Endothelial cell of umbilical vein (primary cell): Measurements from ENCODE around the gene KAZN. TPM values are rescaled to one million over a fixed set of nuclear protein-coding genes. Genes with fewer than 3 reads are reported as not detected.
"Not testable (repeated sequence)": the region's sequence is repeated elsewhere in the genome, so short reads cannot be mapped to it uniquely, and the experiment has no call there.

ENCODE experiments used
- BruUV-seq: library from RNA; stranded (reverse); fragments of 400-500 nt; replicated peaks from 2 replicates; lab custom pipeline; 2021; lab: Mats Ljungman, UMichigan
- CTCF ChIA-PET: fragments of 300-600, 350-600 bp; sonication (Branson Sonifier 250); formaldehyde crosslinking; loops from one replicate; lab custom pipeline; 2021; ENCODE audit warnings: antibody characterized with exemption, inconsistent platforms; lab: Charles Lee
- POLR2A ChIA-PET: fragments of 300-600, 350-600 bp; sonication (Branson Sonifier 250); formaldehyde crosslinking; loops from one replicate; lab custom pipeline; 2021; ENCODE audit warnings: antibody characterized with exemption, inconsistent platforms; lab: Charles Lee
- DNase-seq: peaks from one replicate; pipeline ENCODE4 v3.0.0-alpha.2; 2011; ENCODE audit warnings: low read depth, low spot score
- FAIRE-seq: peaks from 2 replicates; lab custom pipeline; 2011; peaks lifted over from hg19 to GRCh38; lab: Jason Lieb, UNC
- H2AFZ ChIP-seq: 2 replicates; pipeline ENCODE4 v1.6.0; 2012; ENCODE audit warnings: low read depth, low read length, control low read depth, inconsistent platforms
- H3K27ac ChIP-seq: 2 replicates; pipeline ENCODE4 v1.5.1; 2011; ENCODE audit warnings: low read depth, mild to moderate bottlenecking, control low read depth, low read length, moderate library complexity; ENCODE audit not compliant: insufficient read depth
- H3K27me3 ChIP-seq, 2 experiments: 2 replicates each; pipeline versions ENCODE4 v1.6.0 to v1.6.1; 2011; ENCODE audit warnings: low read length in 2 of 2, mixed read lengths in 1 of 2; ENCODE audit not compliant: control insufficient read depth in 2 of 2, insufficient read depth in 2 of 2
- H3K36me3 ChIP-seq, 2 experiments: 2 replicates in 1 of 2; 3 replicates in 1 of 2; pipeline ENCODE4 v1.5.1; 2011; ENCODE audit warnings: low read length in 2 of 2, mild to moderate bottlenecking in 1 of 2, moderate library complexity in 1 of 2; ENCODE audit not compliant: control insufficient read depth in 2 of 2, insufficient read depth in 2 of 2; ENCODE audit errors: extremely low read depth in 1 of 2
- H3K4me1 ChIP-seq: 3 replicates; pipeline ENCODE4 v1.5.1; 2011; ENCODE audit warnings: mild to moderate bottlenecking, low read length; ENCODE audit not compliant: control insufficient read depth, insufficient read depth; ENCODE audit errors: extremely low read depth
- H3K4me2 ChIP-seq: 2 replicates; pipeline ENCODE4 v1.6.1; 2011; ENCODE audit warnings: low read length, control low read depth, mixed read lengths; ENCODE audit not compliant: insufficient read depth
- H3K4me3 ChIP-seq, 3 experiments: fragments of 200-600 bp in 1 of 3; sonication (generic), shearing (Covaris generic) in 1 of 3; replicated peaks in 1 of 3; 2 replicates each; pipeline ENCODE4 v1.5.1; 2011 to 2016; ENCODE audit warnings: control low read depth in 3 of 3, low read length in 3 of 3, mild to moderate bottlenecking in 2 of 3, inconsistent platforms in 1 of 3, low read depth in 1 of 3, moderate library complexity in 1 of 3; ENCODE audit not compliant: insufficient read depth in 1 of 3
- H3K79me2 ChIP-seq: 2 replicates; pipeline ENCODE4 v1.6.0; 2012; ENCODE audit warnings: low read length, inconsistent platforms; ENCODE audit not compliant: control insufficient read depth, insufficient read depth
- H3K9ac ChIP-seq: replicated peaks from 2 replicates; pipeline ENCODE3; 2011; ENCODE audit warnings: low read length, control low read depth; ENCODE audit not compliant: insufficient read depth; ENCODE audit errors: extremely low read depth
- H3K9me1 ChIP-seq: replicated peaks from 3 replicates; pipeline ENCODE4 v1.6.0; 2011; ENCODE audit warnings: mild to moderate bottlenecking, low read length; ENCODE audit not compliant: control insufficient read depth, insufficient read depth; ENCODE audit errors: extremely low read depth
- H3K9me3 ChIP-seq: replicated peaks from 2 replicates; pipeline ENCODE4 v1.5.1; 2012; ENCODE audit warnings: low read length, inconsistent platforms; ENCODE audit not compliant: control insufficient read depth, insufficient read depth
- H4K20me1 ChIP-seq: replicated peaks from 2 replicates; pipeline ENCODE3; 2011; ENCODE audit warnings: mild to moderate bottlenecking, low read length; ENCODE audit not compliant: control insufficient read depth, insufficient read depth; ENCODE audit errors: extremely low read depth
- EZH2 ChIP-seq: IDR thresholded peaks from 2 replicates; pipeline ENCODE4 v1.6.1; 2012; ENCODE audit warnings: borderline replicate concordance, low read depth, mild to moderate bottlenecking, moderate library complexity, low read length, inconsistent platforms; ENCODE audit not compliant: severe bottlenecking
- FOS ChIP-seq: IDR thresholded peaks from 2 replicates; pipeline ENCODE4 v1.6.1; 2011; ENCODE audit warnings: mild to moderate bottlenecking, low read length, moderate library complexity, borderline replicate concordance; ENCODE audit not compliant: insufficient read depth
- GATA2 ChIP-seq: IDR thresholded peaks from 2 replicates; pipeline ENCODE4 v1.7.0; 2011; ENCODE audit warnings: low read depth, mild to moderate bottlenecking, moderate library complexity, mixed read lengths, low read length; ENCODE audit not compliant: insufficient read length, insufficient read depth
- JUN ChIP-seq: IDR thresholded peaks from 2 replicates; pipeline ENCODE4 v1.6.1; 2011; ENCODE audit warnings: borderline replicate concordance, low read depth; ENCODE audit not compliant: insufficient read length, insufficient read depth
- MYC ChIP-seq: IDR thresholded peaks from one replicate; pipeline ENCODE4 v1.6.1; 2011; ENCODE audit warnings: mild to moderate bottlenecking, low read depth, low read length
- POLR2A ChIP-seq: IDR thresholded peaks from 2 replicates; pipeline ENCODE4 v1.6.1; 2012; ENCODE audit warnings: low read depth, mild to moderate bottlenecking, control low read depth, low read length
- POLR2AphosphoS5 ChIP-seq: IDR thresholded peaks from 2 replicates; pipeline ENCODE4 v1.6.1; 2012; ENCODE audit warnings: low read depth, mild to moderate bottlenecking, control low read depth, low read length, moderate library complexity; ENCODE audit not compliant: insufficient read depth
- dilution Hi-C: fragments of 300-500 bp; cut with MboI; formaldehyde crosslinking; loops from one replicate; pipeline ENCODE4 v1.15.0; 2019; ENCODE audit warnings: low sequenced_read_pairs; ENCODE audit not compliant: extremely low pct_ligation_motif_present
- intact Hi-C: fragments of 100-400 bp; cut with micrococcal nuclease; formaldehyde crosslinking; loops from one replicate; pipeline ENCODE4 v1.10.0; 2022
- polyA plus RNA-seq, 4 experiments: library from polyadenylated mRNA; depleted of rRNA in 3 of 4; stranded (reverse) in 3 of 4; unstranded in 1 of 4; fragments of >200 nt; gene quantifications; 2 replicates each; pipeline versions ENCODE4 v1.2.1 to v1.2.3, GENCODE V29; 2011 to 2012; ENCODE audit warnings: missing spikeins in 1 of 4
- total RNA-seq: library from RNA; stranded (reverse); gene quantifications from 2 replicates; pipeline ENCODE4 v1.2.3, GENCODE V29; 2021
- TF ChIP-seq, protein P1 (sequence below), 2 donors: IDR thresholded peaks; 1 replicate in 1 of 2; 2 replicates in 1 of 2; pipeline ENCODE4 v1.5.1; 2011; ENCODE audit warnings: low read length in 2 of 2, mild to moderate bottlenecking in 2 of 2, moderate library complexity in 2 of 2, control low read depth in 1 of 2, inconsistent platforms in 1 of 2, low read depth in 1 of 2; ENCODE audit not compliant: insufficient read depth in 1 of 2; ENCODE audit errors: extremely low read depth in 1 of 2
- TF ChIP-seq, protein P2 (sequence below): IDR thresholded peaks from 2 replicates; pipeline ENCODE4 v1.6.1; 2011; ENCODE audit not compliant: insufficient read depth, insufficient read length

Gene KAZN
- total and polyA plus RNA-seq, 2 donors (not counting 3 experiments of a cell fraction or from before 2014, with no cell fraction given): 1.6 to 5.8 TPM

DNA sequence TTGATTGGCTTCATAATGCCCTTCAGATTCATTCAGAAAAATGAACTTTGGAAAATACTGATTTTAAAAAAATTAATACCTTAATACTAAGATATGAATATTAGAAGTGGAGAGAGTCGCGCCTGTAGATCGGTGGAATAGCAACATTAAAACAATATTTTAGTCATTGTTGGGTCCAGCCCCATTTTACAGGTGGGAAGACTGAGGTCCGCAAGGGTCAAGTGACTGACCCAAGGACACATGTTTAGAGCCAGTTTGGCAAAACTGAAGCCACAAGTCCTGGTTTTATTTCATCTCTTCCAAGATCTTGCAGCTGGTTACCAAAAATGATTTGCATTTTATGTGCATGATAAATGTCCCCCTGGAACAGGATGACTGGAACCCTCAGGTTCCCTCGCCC lies 441.4 kb downstream of the KAZN start:
- no peak overlapping the region for H3K4me3 ChIP-seq
- no peaks in the 10 kb centered on the region for H3K4me1 ChIP-seq
- H2AFZ ChIP-seq: no peak overlapping the region
- dilution Hi-C loops (no loop called here), intact Hi-C loops (no loop called here)
- no peaks in the 10 kb centered on the region for H3K9me1 ChIP-seq
- ChIA-PET CTCF (no interaction called here), POLR2A (no interaction called here)
- H3K27me3 ChIP-seq: no peaks in the 10 kb centered on the region
- DNase-seq (no peak), FAIRE-seq (no peak)
- H3K9me3 ChIP-seq: no peaks in the 10 kb centered on the region
- H3K36me3 ChIP-seq: no peaks in the 10 kb centered on the region
- H3K9ac ChIP-seq: no peak overlapping the region
- no peak for TF ChIP-seq POLR2AphosphoS5
- TF ChIP-seq GATA2: no peak
- no peak for TF ChIP-seq MYC
- TF ChIP-seq JUN: no peak
- TF ChIP-seq, protein P1, sequence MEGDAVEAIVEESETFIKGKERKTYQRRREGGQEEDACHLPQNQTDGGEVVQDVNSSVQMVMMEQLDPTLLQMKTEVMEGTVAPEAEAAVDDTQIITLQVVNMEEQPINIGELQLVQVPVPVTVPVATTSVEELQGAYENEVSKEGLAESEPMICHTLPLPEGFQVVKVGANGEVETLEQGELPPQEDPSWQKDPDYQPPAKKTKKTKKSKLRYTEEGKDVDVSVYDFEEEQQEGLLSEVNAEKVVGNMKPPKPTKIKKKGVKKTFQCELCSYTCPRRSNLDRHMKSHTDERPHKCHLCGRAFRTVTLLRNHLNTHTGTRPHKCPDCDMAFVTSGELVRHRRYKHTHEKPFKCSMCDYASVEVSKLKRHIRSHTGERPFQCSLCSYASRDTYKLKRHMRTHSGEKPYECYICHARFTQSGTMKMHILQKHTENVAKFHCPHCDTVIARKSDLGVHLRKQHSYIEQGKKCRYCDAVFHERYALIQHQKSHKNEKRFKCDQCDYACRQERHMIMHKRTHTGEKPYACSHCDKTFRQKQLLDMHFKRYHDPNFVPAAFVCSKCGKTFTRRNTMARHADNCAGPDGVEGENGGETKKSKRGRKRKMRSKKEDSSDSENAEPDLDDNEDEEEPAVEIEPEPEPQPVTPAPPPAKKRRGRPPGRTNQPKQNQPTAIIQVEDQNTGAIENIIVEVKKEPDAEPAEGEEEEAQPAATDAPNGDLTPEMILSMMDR (IDR thresholded peaks at IDR 0.05; ENCODE audit: extremely low read depth in 1 of 2, insufficient read depth in 1 of 2, low read depth in 1 of 2, low read length in 2 of 2): no peak
- no peak for TF ChIP-seq EZH2
- TF ChIP-seq FOS: no peak
- TF ChIP-seq POLR2A: no peak
- TF ChIP-seq, protein P2, sequence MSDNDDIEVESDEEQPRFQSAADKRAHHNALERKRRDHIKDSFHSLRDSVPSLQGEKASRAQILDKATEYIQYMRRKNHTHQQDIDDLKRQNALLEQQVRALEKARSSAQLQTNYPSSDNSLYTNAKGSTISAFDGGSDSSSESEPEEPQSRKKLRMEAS: no peak
- no peaks in the 10 kb centered on the region for H3K79me2 ChIP-seq
- H4K20me1 ChIP-seq: no peaks in the 10 kb centered on the region
- BruUV-seq: no TSS peak
- no peak overlapping the region for H3K27ac ChIP-seq
- H3K4me2 ChIP-seq: no peak overlapping the region

DNA sequence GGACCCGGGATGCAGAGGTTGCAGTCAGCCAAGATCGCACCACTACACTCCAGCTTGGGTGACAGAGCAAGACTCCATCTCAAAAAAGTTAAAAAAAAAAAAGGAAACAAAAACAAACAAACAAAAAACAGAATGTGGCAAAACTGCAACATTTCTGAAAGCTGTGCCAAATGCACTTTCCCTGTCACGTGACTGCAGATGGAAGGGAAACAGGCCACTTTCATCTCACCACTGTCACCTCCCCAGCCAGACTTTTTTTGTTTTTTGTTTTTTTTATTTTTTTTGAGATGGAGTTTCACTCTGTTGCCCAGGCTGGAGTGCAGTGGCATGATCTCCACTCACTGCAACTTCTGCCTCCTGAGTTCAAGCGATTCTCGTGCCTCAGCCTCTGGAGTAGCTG lies 442.2 kb downstream of the KAZN start:
- H3K4me2 ChIP-seq, FAIRE-seq, H3K27me3 ChIP-seq, BruUV-seq, H4K20me1 ChIP-seq, H3K27ac ChIP-seq, DNase-seq, H3K36me3 ChIP-seq, H3K9me1 ChIP-seq, H2AFZ ChIP-seq, H3K4me1 ChIP-seq, CTCF ChIA-PET, intact Hi-C loops, dilution Hi-C loops, H3K79me2 ChIP-seq, H3K9me3 ChIP-seq, POLR2A ChIA-PET, H3K9ac ChIP-seq, H3K4me3 ChIP-seq: not testable (repeated sequence)
